HG03060 (cell line): ENCODE measurements around the gene CRB1.
"Not testable (repeated sequence)": the region's sequence is repeated elsewhere in the genome, so short reads cannot be mapped to it uniquely, and the experiment has no call there.

Experiments
- ATAC-seq: cut with Tn5 transposase; IDR thresholded peaks from one replicate; pipeline ENCODE4 v1.9.1; 2021; ENCODE audit warnings: low read depth, moderate number of reproducible peaks; ENCODE audit not compliant: unreplicated experiment

Gene CRB1

GRCh38 chr1:197448121-197448779 is 180.2 kb downstream of the CRB1 start:
- ATAC-seq = no peak

DNA sequence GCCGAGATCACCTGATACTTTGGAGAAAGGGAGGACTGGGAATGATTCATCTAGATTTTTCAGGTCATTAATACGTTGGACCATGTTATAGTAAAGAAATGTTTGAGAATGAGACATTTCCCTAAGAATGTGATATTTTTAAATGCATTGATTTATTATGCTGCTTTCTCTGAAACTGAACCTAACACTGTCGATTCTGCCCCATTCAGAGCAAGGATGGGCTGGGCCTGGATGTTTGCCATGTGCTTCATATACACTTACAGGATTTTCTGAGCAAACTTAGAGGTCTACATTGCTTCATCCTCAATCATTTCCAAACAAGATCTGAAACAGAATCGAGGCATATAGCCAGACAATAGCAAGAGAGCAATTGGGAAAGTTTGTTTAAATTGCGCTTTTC is 183.3 kb downstream of the CRB1 start:
- no peak for ATAC-seq

DNA sequence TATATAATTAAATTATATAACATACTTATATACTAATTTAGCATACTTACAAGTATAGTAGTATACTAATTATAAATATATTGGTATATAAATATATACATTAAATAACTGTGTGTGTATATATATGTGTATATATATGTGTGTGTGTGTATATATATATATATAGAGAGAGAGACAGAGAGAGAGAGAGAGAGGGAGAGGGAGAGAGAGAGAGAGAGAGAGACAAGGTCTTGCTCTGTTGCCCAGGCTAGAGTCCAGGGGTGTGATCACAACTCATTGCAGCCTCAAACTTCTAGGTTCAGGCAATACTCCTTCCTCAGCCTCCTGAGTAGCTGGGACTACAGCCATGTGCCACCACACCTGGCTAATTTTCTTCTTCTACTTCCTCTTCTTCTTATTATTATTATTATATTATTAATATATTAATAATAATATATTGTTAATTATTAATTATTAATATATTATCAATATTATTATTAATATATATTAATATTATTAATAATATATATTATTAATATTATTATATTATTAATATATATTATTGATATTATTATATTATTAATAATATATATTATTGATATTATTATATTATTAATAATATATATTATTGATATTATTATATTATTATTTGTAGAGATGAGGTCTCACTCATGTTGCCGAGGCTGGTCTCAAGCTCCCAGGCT is 185.5 kb downstream of the CRB1 start:
- ATAC-seq = no peak

GRCh38 chr1:197462539-197462938 is 194.5 kb downstream of the CRB1 start:
- ATAC-seq = no peak

DNA sequence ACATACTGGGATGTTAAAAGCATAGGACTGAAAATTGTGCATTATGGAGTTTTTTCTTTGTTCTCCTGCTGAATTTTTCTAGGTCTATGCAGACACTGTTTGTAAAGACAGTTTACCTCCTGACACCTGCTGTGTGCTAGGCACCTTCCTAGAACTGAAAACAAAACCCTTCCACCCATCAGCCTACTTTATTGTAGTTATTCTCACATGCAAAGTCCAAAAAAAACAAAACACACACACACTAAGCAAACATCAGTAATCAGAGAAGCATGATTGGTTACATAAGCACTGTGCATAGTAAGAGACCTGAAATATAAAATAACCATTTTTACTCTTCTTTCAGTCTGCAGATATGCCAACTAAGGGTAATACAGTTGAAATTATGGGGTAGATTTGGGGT is 195.1 kb downstream of the CRB1 start:
- no peak for ATAC-seq

DNA sequence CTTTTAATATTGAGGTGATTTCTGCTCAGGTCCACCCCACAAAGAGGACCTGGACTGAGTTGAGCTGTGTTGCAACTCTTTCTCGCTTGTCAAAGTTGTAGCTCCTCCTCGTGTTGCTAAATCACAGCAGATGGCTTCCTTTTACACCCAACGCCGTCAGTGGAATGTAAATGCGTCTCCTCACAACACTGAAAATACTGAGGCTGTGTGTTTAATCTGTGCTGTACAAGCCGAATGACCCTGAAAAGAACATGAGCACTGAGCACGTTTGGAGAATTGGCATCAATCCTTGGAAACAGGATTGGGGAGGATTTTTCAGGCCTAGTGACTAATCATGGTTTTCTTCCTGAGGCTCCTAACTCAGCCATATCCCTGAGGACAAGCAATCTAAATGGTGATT is 196.0 kb downstream of the CRB1 start:
- no peak for ATAC-seq

GRCh38 chr1:197465528-197466327 is 197.7 kb downstream of the CRB1 start:
- ATAC-seq = no peak

GRCh38 chr1:197466813-197467212 is 198.8 kb downstream of the CRB1 start:
- no peak for ATAC-seq

DNA sequence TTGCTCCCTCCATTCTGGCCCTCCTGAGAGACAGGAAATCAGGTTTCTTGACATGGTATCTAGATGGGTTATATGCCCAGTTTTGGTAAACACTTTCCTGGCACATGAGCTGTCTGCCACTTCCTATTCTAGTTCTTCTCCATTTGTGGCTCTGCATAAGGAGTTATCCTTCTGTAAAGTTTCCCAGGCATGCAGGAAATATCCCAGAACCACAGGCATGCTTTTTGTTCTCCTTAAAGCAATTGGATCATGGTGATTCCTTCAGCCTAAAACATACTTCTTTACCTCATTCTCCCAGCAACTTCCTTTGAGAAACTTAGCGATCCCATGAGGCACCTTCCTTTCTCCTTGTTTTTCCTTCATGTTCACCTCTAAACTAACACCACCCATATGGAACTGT is 199.8 kb downstream of the CRB1 start:
- ATAC-seq = no peak

DNA sequence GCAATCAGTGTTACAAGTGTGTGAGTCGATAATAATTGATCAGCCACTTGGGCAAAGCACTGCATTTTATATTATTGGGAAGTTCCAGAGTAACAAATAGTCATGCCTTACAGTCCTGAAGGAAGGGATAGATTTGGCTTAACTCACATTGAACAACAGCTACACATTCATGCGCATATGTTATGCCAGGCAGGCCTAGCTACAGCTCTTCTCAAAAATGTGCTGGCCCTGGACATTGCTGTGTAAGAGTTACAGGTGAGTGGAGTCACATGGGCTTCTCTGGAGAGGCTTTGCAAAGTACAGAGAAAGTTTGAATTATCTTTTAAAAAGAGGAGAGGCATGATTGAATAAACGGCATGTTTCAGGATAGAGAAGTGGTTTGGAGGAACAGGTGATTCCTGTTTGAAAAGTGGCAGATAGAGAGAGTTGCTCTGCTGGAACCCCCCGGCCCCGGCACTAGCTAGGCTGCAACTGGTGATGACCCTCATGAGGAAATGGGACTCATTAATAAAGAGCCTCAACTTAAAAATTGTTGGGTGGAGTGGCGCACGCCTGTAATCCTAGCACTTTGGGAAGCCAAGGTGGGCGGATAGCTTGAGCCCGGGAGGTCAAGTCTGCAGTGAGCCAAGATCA is 200.6 kb downstream of the CRB1 start:
- ATAC-seq = no peak

GRCh38 chr1:197469620-197470210 is 201.7 kb downstream of the CRB1 start:
- no peak for ATAC-seq

DNA sequence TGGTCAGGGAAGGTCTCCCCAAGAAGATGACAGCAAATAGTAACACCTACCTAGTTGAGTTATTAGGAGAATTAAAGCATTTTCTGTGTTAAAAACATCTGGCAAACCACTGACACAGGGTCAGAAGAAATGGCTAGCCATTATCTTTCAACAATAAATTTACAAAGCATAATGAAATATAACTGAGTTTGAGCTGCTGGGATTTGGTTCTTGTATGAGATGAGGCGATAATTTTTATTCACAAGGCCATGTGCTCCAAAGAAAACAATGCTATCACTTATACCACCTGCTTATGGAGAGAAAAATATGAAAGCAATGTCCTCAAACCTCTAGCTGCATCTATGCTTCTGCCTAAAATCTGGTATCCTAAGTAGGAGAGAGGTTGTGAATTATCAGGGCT is 202.3 kb downstream of the CRB1 start:
- ATAC-seq = no peak

GRCh38 chr1:197471248-197471985 is 203.4 kb downstream of the CRB1 start:
- no peak for ATAC-seq

DNA sequence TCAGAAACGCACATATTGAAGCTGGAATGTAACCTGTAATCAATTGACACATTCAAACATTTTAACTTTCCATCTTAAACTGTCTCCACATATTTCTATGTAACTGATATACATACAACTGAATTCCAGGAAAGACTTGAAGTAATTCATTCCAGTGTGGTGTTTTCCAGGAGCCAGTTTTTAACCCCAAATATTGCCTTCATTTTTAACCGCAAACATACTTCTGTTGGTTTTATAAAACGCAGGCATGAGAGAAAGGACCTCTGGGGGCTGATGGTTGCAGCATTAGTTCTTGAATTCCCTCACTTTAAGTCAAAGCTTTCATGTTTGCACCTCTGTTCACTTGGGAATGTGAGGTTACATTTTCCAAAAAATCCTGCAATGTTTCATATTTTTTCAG is 204.1 kb downstream of the CRB1 start:
- no peak for ATAC-seq

- ATAC-seq = no peak
These were observed 212.4 kb downstream of the CRB1 start for GRCh38 chr1:197480446-197480845.

GRCh38 chr1:197481101-197481500 is 213.0 kb downstream of the CRB1 start:
- ATAC-seq = no peak

GRCh38 chr1:197485790-197486189 is 217.7 kb downstream of the CRB1 start:
- ATAC-seq = no peak

GRCh38 chr1:197486946-197487345 is 218.9 kb downstream of the CRB1 start:
- ATAC-seq = no peak

DNA sequence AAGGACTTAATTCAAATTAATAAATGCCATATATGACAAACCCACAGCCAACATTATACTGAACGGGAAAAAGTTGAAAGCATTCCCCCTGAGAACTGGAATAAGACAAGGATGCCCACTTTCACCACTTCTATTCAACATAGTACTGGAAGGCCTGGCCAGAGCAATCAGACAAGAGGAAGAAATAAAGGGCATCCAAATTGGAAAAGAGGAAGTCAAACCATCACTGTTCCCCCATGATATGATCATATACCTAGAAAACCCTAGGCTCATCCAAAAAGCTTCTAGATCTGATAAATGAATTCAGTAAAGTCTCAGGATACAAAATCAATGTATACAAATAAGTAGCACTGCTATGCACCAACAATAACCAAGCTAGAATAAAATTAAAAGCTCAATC is 223.5 kb downstream of the CRB1 start:
- not testable (repeated sequence) for ATAC-seq

GRCh38 chr1:197496722-197497121 is 228.7 kb downstream of the CRB1 start:
- no peak for ATAC-seq
